Measurements from ENCODE around the gene NUDT22.

DNA sequence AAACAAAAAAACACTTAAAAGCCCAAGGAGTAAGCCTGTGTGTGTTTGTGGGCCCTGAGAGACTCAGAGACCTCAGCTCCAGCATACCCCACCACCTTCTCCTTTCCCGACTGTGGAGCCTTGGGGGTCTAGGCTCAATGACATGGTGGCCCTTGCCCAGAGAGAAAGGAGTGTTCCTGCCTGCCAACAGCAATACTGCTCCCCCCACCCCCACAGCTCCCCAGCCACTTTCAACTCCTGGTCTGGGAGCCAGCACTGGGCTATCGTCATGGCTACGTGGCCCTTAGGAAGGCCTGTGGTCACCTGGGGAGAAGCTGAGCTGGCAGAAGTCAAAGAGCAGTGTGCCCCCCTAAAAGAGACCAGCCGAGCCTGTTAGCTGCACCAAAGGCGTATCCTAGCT lies 18.0 kb downstream of the NUDT22 start:
- TF ChIP-seq POLR2A (IDR thresholded peaks at IDR 0.05): no peak
- TF ChIP-seq, protein P1, sequence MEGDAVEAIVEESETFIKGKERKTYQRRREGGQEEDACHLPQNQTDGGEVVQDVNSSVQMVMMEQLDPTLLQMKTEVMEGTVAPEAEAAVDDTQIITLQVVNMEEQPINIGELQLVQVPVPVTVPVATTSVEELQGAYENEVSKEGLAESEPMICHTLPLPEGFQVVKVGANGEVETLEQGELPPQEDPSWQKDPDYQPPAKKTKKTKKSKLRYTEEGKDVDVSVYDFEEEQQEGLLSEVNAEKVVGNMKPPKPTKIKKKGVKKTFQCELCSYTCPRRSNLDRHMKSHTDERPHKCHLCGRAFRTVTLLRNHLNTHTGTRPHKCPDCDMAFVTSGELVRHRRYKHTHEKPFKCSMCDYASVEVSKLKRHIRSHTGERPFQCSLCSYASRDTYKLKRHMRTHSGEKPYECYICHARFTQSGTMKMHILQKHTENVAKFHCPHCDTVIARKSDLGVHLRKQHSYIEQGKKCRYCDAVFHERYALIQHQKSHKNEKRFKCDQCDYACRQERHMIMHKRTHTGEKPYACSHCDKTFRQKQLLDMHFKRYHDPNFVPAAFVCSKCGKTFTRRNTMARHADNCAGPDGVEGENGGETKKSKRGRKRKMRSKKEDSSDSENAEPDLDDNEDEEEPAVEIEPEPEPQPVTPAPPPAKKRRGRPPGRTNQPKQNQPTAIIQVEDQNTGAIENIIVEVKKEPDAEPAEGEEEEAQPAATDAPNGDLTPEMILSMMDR (IDR thresholded peaks at IDR 0.05 in 8 of 11, conservative IDR thresholded peaks at IDR 0.05 in 3 of 11): no peak

All from spleen (tissue), 7 donors.